ENCODE data around the gene FAM120B.
A peak's percentile ranks its signal among the peaks of the same experiment; 100 is the strongest.
"Not testable (repeated sequence)": the region's sequence is repeated elsewhere in the genome, so short reads cannot be mapped to it uniquely, and the experiment has no call there.

FAM120B gene

GRCh38 chr6:170344631-170345576, 38.3 kb downstream of the FAM120B start:
- TF ChIP-seq YY1 (IDR thresholded peaks at IDR 0.05; ENCODE audit: insufficient read depth, insufficient read length), result no peak
- no peak for TF ChIP-seq SUZ12 (IDR thresholded peaks at IDR 0.05; ENCODE audit: extremely low read depth, insufficient read depth, insufficient read length)
- TF ChIP-seq ZNF274 (IDR thresholded peaks at IDR 0.05; ENCODE audit: low read depth, low read length), result no peak
- no peaks in the 10 kb centered on the region for H3K27me3 ChIP-seq (ENCODE audit: insufficient read depth, insufficient read length)

GRCh38 chr6:170345662-170346061, 39.1 kb downstream of the FAM120B start:
- no peak for DNase-seq (ENCODE audit: low read depth, low spot score)
- Histone ChIP-seq H3K9me3 (ENCODE audit: insufficient read depth, low read length) (peaks cover 6% of the 10 kb centered on the region; the same call in 1 of the 2 replicates), H3K9ac (ENCODE audit: insufficient read length, low read depth) (no peak overlapping the region), H3K4me1 (ENCODE audit: insufficient read depth, insufficient read length) (peaks cover 4% of the 10 kb centered on the region), H3K4me3 (ENCODE audit: insufficient read length, low read depth) (no peak overlapping the region), H3K36me3 (ENCODE audit: insufficient read depth, insufficient read length, low read length) (peaks cover 33% of the 10 kb centered on the region), H3K27me3 (ENCODE audit: insufficient read depth, insufficient read length) (no peaks in the 10 kb centered on the region)
- TF ChIP-seq ZNF274 (IDR thresholded peaks at IDR 0.05; ENCODE audit: low read depth, low read length) (no peak), SUZ12 (IDR thresholded peaks at IDR 0.05; ENCODE audit: extremely low read depth, insufficient read depth, insufficient read length) (no peak), YY1 (IDR thresholded peaks at IDR 0.05; ENCODE audit: insufficient read depth, insufficient read length) (no peak)

More at GRCh38 chr6:170344631-170345576, 38.3 kb downstream of the FAM120B start:
- Histone ChIP-seq H3K36me3 (ENCODE audit: insufficient read depth, insufficient read length, low read length) (peaks cover 25% of the 10 kb centered on the region), H3K9ac (ENCODE audit: insufficient read length, low read depth) (no peak overlapping the region), H3K9me3 (ENCODE audit: insufficient read depth, low read length) (no peaks in the 10 kb centered on the region; the same call in 1 of the 2 replicates), H3K4me3 (ENCODE audit: insufficient read length, low read depth) (no peak overlapping the region), H3K4me1 (ENCODE audit: insufficient read depth, insufficient read length) (peaks cover 4% of the 10 kb centered on the region)
- peak; percentile 40 for DNase-seq (ENCODE audit: low read depth, low spot score)

GRCh38 chr6:170346649-170347048, 40.1 kb downstream of the FAM120B start:
- Histone ChIP-seq H3K9me3 (ENCODE audit: insufficient read depth, low read length) (peaks cover 15% of the 10 kb centered on the region; the same call in 1 of the 2 replicates), H3K4me1 (ENCODE audit: insufficient read depth, insufficient read length) (peaks cover 4% of the 10 kb centered on the region), H3K36me3 (ENCODE audit: insufficient read depth, insufficient read length, low read length) (peaks cover 38% of the 10 kb centered on the region), H3K4me3 (ENCODE audit: insufficient read length, low read depth) (no peak overlapping the region), H3K27me3 (ENCODE audit: insufficient read depth, insufficient read length) (no peaks in the 10 kb centered on the region), H3K9ac (ENCODE audit: insufficient read length, low read depth) (no peak overlapping the region)
- no peak for DNase-seq (ENCODE audit: low read depth, low spot score)
- TF ChIP-seq ZNF274 (IDR thresholded peaks at IDR 0.05; ENCODE audit: low read depth, low read length), result no peak
- TF ChIP-seq SUZ12 (IDR thresholded peaks at IDR 0.05; ENCODE audit: extremely low read depth, insufficient read depth, insufficient read length), result no peak
- TF ChIP-seq YY1 (IDR thresholded peaks at IDR 0.05; ENCODE audit: insufficient read depth, insufficient read length), result no peak

- no peak for TF ChIP-seq SUZ12 (IDR thresholded peaks at IDR 0.05; ENCODE audit: extremely low read depth, insufficient read depth, insufficient read length)
- TF ChIP-seq ZNF274 (IDR thresholded peaks at IDR 0.05; ENCODE audit: low read depth, low read length), result no peak
- DNase-seq (ENCODE audit: low read depth, low spot score), result no peak
- peaks cover 16% of the 10 kb centered on the region; the same call in 1 of the 2 replicates for H3K9me3 ChIP-seq (ENCODE audit: insufficient read depth, low read length)
- H3K9ac ChIP-seq (ENCODE audit: insufficient read length, low read depth), result no peak overlapping the region
- H3K4me1 ChIP-seq (ENCODE audit: insufficient read depth, insufficient read length), result peaks cover 4% of the 10 kb centered on the region
- H3K36me3 ChIP-seq (ENCODE audit: insufficient read depth, insufficient read length, low read length), result peaks cover 37% of the 10 kb centered on the region
- no peaks in the 10 kb centered on the region for H3K27me3 ChIP-seq (ENCODE audit: insufficient read depth, insufficient read length)
- H3K4me3 ChIP-seq (ENCODE audit: insufficient read length, low read depth), result no peak overlapping the region
These were observed 40.5 kb downstream of the FAM120B start for GRCh38 chr6:170347091-170347490.

- H3K36me3 ChIP-seq (ENCODE audit: insufficient read depth, insufficient read length, low read length), result peaks cover 32% of the 10 kb centered on the region
- H3K9me3 ChIP-seq (ENCODE audit: insufficient read depth, low read length), result peaks cover 16% of the 10 kb centered on the region; the same call in 1 of the 2 replicates
- H3K4me3 ChIP-seq (ENCODE audit: insufficient read length, low read depth), result no peak overlapping the region
- H3K9ac ChIP-seq (ENCODE audit: insufficient read length, low read depth), result no peak overlapping the region
- DNase-seq (ENCODE audit: low read depth, low spot score), result no peak
- H3K4me1 ChIP-seq (ENCODE audit: insufficient read depth, insufficient read length), result peaks cover 4% of the 10 kb centered on the region
- no peaks in the 10 kb centered on the region for H3K27me3 ChIP-seq (ENCODE audit: insufficient read depth, insufficient read length)
- TF ChIP-seq SUZ12 (IDR thresholded peaks at IDR 0.05; ENCODE audit: extremely low read depth, insufficient read depth, insufficient read length) (no peak), YY1 (IDR thresholded peaks at IDR 0.05; ENCODE audit: insufficient read depth, insufficient read length) (no peak), ZNF274 (IDR thresholded peaks at IDR 0.05; ENCODE audit: low read depth, low read length) (no peak)
These were observed 41.4 kb downstream of the FAM120B start for GRCh38 chr6:170347975-170348374.

GRCh38 chr6:170351456-170351855, 44.9 kb downstream of the FAM120B start:
- not testable (repeated sequence) for DNase-seq (ENCODE audit: low read depth, low spot score); H3K4me1 ChIP-seq (ENCODE audit: insufficient read depth, insufficient read length); H3K27me3 ChIP-seq (ENCODE audit: insufficient read depth, insufficient read length); H3K4me3 ChIP-seq (ENCODE audit: insufficient read length, low read depth); H3K9ac ChIP-seq (ENCODE audit: insufficient read length, low read depth)
- H3K36me3 ChIP-seq (ENCODE audit: insufficient read depth, insufficient read length, low read length), result peaks cover 26% of the 10 kb centered on the region
- peaks cover 16% of the 10 kb centered on the region; the same call in 1 of the 2 replicates for H3K9me3 ChIP-seq (ENCODE audit: insufficient read depth, low read length)

- not testable (repeated sequence) for H3K9ac ChIP-seq (ENCODE audit: insufficient read length, low read depth); H3K4me3 ChIP-seq (ENCODE audit: insufficient read length, low read depth); H3K27me3 ChIP-seq (ENCODE audit: insufficient read depth, insufficient read length); DNase-seq (ENCODE audit: low read depth, low spot score); H3K4me1 ChIP-seq (ENCODE audit: insufficient read depth, insufficient read length)
- peaks cover 15% of the 10 kb centered on the region; the same call in 1 of the 2 replicates for H3K9me3 ChIP-seq (ENCODE audit: insufficient read depth, low read length)
- peaks cover 43% of the 10 kb centered on the region for H3K36me3 ChIP-seq (ENCODE audit: insufficient read depth, insufficient read length, low read length)
These were observed 48.6 kb downstream of the FAM120B start for GRCh38 chr6:170355190-170355589.
